ENCODE measurements around the gene CRYBA1.

GRCh38 chr17:29216181-29216580 lies 30.5 kb upstream of the CRYBA1 start:
- TF ChIP-seq EZH2 (IDR thresholded peaks at IDR 0.05; ENCODE audit: borderline replicate concordance, low read depth, low read length, poor library complexity, severe bottlenecking) (no peak), CTCF (conservative IDR thresholded peaks at IDR 0.05; ENCODE audit: low read depth, low read length) (no peak)

Measured in A673 (cell line).